Mesenteric fat pad (tissue), 1 donor: ENCODE results near the gene F5. TPM values are rescaled to one million over a fixed set of nuclear protein-coding genes. Genes with fewer than 3 reads are reported as not detected.
"Not testable (repeated sequence)": the region's sequence is repeated elsewhere in the genome, so short reads cannot be mapped to it uniquely, and the experiment has no call there.

Experiments used
- DNase-seq: peaks from one replicate; pipeline ENCODE4 v3.0.0-alpha.2; 2020; ENCODE audit warnings: low spot score
- total RNA-seq: library from RNA; stranded (reverse); fragmentation: NEBNext Ultra II Directional; extraction: Animal tissue kit (Norgen Biotek cat#: 25700); gene quantifications from one replicate; pipeline ENCODE4 v1.2.1, GENCODE V29; 2021
- donor health status: DM: yes; HTN: yes; CAD: no.

F5 gene
- total RNA-seq, 1 donor from 2014 or later: 3.8 TPM

DNA sequence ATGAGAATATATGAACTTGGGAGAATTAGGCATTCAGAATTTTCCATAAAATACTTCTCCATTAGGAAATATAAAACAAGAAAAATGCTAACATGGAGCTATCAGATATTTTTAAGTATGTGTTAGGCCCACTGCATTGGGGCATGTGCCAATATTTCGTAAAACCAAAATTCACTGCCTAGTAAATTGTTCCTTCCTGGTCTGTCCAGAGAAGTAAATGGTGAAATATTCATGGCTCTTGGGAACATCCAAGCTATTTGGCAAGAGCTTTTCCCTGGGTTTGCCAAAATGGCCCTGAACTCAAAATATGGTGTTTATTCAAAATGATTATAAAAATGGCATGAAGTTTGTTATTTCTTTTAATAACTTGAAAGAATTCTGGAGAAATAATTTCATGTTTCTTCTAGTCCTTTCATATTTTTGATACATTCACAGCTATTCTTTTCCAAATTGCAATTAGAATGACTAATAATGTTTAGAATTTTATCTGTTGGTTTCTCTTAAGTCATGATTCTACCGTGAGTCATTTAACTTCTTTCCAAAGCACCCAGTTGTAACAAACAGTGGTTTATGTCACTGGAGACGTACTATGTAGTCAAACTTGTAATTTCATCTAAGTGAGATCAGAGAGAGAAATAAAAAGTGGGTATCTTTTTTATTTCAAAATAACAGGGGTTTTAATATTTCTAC is 74.8 kb downstream of the F5 start:
- DNase-seq: no peak

DNA sequence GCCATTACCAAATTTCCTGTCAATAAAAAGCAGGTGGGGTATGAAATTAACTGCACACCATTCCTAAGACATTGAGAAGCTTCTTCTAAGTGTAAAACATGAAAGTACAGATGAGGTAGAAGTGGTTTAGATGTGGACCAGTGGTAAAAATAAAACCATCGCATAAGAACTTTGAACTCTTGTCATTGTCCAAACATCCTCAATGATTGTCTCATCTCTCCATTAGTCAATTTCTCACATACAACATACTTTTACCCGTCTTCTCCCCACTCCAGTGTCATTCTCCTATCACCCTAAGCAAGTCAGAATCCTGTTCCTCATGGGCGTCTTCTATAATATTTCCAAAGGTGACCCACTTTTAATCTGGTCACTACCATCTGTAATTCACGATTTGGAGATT is 76.2 kb downstream of the F5 start:
- no peak for DNase-seq

GRCh38 chr1:169509354-169509753 is 76.9 kb downstream of the F5 start:
- DNase-seq: no peak

GRCh38 chr1:169508432-169509338 is 77.6 kb downstream of the F5 start:
- no peak for DNase-seq

- no peak for DNase-seq
Observed at GRCh38 chr1:169507413-169507812, 78.9 kb downstream of the F5 start.

DNA sequence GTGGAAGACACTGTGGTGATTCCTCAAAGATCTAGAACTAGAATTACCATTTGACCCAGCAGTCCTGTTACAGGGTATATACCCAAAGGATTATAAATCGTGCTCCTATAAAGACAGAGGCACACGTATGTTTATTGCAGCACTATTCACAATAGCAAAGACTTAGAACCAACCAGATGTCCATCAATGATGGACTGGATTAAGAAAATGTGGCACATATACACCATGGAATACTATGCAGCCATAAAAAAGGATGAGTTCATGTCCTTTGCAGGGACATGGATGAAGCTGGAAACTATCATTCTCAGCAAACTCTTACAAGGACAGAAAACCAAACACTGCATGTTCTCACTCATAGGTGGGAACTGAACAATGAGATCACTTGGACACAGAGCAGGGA is 82.7 kb downstream of the F5 start:
- DNase-seq: not testable (repeated sequence)

- DNase-seq: no peak
Observed at GRCh38 chr1:169499807-169500206, 86.5 kb downstream of the F5 start.

DNA sequence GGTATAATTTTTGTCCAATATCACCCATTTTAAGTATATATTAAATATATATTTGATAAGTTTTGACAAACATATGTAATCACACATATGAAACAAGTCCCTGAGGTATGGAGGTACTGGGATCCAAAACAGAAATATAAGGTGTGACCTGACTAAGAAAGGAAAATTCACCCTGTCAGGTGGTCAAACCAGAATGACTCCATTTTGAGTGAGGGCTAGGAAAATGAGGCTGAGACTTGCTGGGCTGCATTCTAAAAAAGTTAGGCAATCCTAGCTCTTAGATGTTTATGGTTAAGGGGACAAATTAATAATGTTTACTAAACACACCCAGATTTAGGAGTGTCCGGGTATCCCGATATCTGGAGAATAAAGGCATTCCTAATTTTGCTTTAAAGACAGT is 89.0 kb downstream of the F5 start:
- no peak for DNase-seq

DNA sequence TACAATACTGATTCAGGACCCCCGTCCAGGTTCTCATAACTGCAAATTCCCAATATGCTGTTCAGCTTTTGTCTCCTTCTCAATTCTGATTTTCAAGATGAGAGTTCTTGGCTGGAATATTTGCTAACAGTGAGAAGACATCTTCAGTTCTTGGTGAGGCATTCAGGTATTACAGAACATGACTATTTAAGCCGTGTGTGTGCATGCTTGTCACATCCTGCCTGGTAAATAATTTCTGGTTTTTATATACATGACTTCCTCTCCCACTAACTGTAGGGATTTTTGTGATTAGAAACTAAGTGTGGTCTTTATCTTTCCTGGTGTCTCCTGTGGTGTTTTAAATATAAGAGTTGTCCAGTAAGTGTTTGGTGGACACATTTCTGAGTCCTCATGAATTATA is 90.4 kb downstream of the F5 start:
- no peak for DNase-seq

- no peak for DNase-seq
Observed at GRCh38 chr1:169495046-169495775, 91.1 kb downstream of the F5 start.

DNA sequence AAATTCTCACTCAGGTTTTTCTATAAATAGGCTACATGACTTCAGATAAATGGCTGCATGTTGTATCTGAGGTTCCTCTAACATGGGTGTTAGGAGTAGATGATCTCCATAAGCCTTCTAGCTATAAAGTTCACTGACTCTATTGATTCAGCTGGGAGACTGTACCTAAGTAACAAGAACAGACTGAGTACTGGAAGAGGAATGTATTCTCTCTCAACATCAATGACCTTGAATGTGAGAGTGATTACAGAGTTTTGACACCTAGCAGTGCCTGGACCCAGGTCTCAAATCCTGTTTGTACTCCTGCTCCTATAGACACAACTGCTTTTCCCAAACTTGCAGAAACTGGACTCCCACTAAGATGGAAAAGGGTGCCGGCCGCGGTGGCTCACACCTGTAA is 91.9 kb downstream of the F5 start:
- DNase-seq: no peak

- DNase-seq: no peak
Observed at GRCh38 chr1:169493251-169493650, 93.0 kb downstream of the F5 start.

GRCh38 chr1:169491845-169492281 is 94.4 kb downstream of the F5 start:
- DNase-seq: no peak

GRCh38 chr1:169488157-169488556 is 98.1 kb downstream of the F5 start:
- no peak for DNase-seq

DNA sequence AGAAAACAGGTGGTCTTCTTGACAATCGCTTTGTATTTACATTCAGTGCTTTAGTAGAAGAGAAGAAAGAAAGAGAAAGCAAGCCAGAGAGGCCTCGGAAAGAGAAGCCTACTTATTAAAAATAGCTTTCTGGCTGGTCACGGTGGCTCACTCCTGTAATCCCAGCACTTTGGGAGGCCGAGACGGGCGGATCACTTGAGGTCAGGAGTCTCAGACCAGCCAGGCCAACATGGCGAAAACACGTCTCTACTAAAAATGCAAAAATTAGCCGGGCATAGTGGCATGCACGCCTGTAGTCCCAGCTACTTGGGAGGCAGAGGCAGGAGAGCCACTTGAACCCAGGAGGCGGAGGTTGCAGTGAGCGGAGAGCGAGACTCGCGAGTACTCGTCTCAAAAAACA is 98.7 kb downstream of the F5 start:
- no peak for DNase-seq

GRCh38 chr1:169487133-169487532 is 99.1 kb downstream of the F5 start:
- DNase-seq: no peak

GRCh38 chr1:169486281-169487051 is 99.8 kb downstream of the F5 start:
- DNase-seq: no peak

- peak; percentile 100 for DNase-seq
Observed at GRCh38 chr1:169485431-169486280, 100.6 kb downstream of the F5 start, which contains the start of gene SLC19A2. Gene SLC19A2, minus strand, starts transcription at chr1:169485944. Its CDS starts 178 bp downstream, at chr1:169485766.

GRCh38 chr1:169484683-169485430 is 101.4 kb downstream of the F5 start:
- no peak for DNase-seq
